HepG2 (cell line): ENCODE measurements around the gene CDCP1. TPM values are rescaled to one million over a fixed set of nuclear protein-coding genes. Genes with fewer than 3 reads are reported as not detected.

Source experiments
- ATAC-seq: fragments of 200-7000 bp; cut with Tn5 transposase; 3 replicates; pipeline ENCODE4 v1.9.1; 2020; ENCODE audit warnings: mild to moderate bottlenecking, moderate library complexity
- BruUV-seq: library from RNA; stranded (reverse); fragments of 400-500 nt; replicated peaks from 2 replicates; lab custom pipeline; 2021; lab: Mats Ljungman, UMichigan
- CTCF ChIA-PET: fragments of 300-600 bp; formaldehyde crosslinking; extraction: SDS; loops from one replicate; lab custom pipeline; 2021; ENCODE audit warnings: low total read pairs, inconsistent platforms, low intra/inter-chr PET ratio; lab: Yijun Ruan, JAX
- POLR2A ChIA-PET: fragments of 350-600 bp; sonication (Branson Sonifier 250); formaldehyde crosslinking; loops from one replicate; lab custom pipeline; 2020; ENCODE audit warnings: antibody characterized with exemption, inconsistent platforms; lab: Yijun Ruan, JAX
- DNase-seq: peaks from one replicate; pipeline ENCODE4 v3.0.0-alpha.2; 2015; ENCODE audit warnings: low spot score
- FAIRE-seq: peaks from 3 replicates; lab custom pipeline; 2011; peaks lifted over from hg19 to GRCh38; lab: Jason Lieb, UNC
- H2AFZ ChIP-seq: one replicate; pipeline ENCODE4 v1.6.1; 2011; ENCODE audit warnings: low read length, inconsistent platforms
- H3K27ac ChIP-seq: fragments of 300-600 bp; 3 replicates; pipeline ENCODE4 v1.8.0; 2011; ENCODE audit warnings: mixed run types, mild to moderate bottlenecking, mixed read lengths, low read length, inconsistent platforms; ENCODE audit not compliant: insufficient read depth; ENCODE audit errors: extremely low read length
- H3K27me3 ChIP-seq, 2 experiments: fragments of 200-600 bp in 1 of 2; 2 replicates in 1 of 2; 3 replicates in 1 of 2; pipeline versions ENCODE4 v1.6.0 to v1.8.0; 2011; ENCODE audit warnings: low read length in 2 of 2, mild to moderate bottlenecking in 2 of 2, moderate library complexity in 2 of 2, inconsistent platforms in 1 of 2; ENCODE audit not compliant: insufficient read depth in 2 of 2, control insufficient read depth in 1 of 2
- H3K36me3 ChIP-seq, 2 experiments: fragments of 200-600 bp in 1 of 2; replicated peaks in 1 of 2; 2 replicates in 1 of 2; 3 replicates in 1 of 2; pipeline versions ENCODE4 v1.5.1 to v1.8.0; 2011; ENCODE audit warnings: low read length in 2 of 2, inconsistent platforms in 1 of 2; ENCODE audit not compliant: insufficient read depth in 2 of 2, control insufficient read depth in 1 of 2
- H3K4me1 ChIP-seq: 2 replicates; pipeline ENCODE4 v1.5.1; 2012; ENCODE audit warnings: low read length, inconsistent platforms; ENCODE audit not compliant: insufficient read depth
- H3K4me2 ChIP-seq: 2 replicates; pipeline ENCODE4 v1.6.0; 2011; ENCODE audit warnings: low read depth, low read length, inconsistent platforms
- H3K4me3 ChIP-seq, 3 experiments: fragments of 200-600 bp in 1 of 3; sonication (generic), shearing (Covaris generic) in 1 of 3; replicated peaks in 1 of 3; 2 replicates each; pipeline ENCODE4 v1.5.1; 2011 to 2016; ENCODE audit warnings: low read length in 3 of 3, inconsistent platforms in 2 of 3, low read depth in 2 of 3, mild to moderate bottlenecking in 2 of 3, control low read depth in 1 of 3, mixed read lengths in 1 of 3; ENCODE audit not compliant: insufficient read depth in 1 of 3
- H3K79me2 ChIP-seq: one replicate; pipeline ENCODE4 v1.6.1; 2011; ENCODE audit warnings: low read length, inconsistent platforms; ENCODE audit not compliant: insufficient read depth
- H3K9ac ChIP-seq: 2 replicates; pipeline ENCODE4 v1.6.0; 2011; ENCODE audit warnings: mild to moderate bottlenecking, low read depth, low read length, inconsistent platforms; ENCODE audit not compliant: insufficient read depth
- H3K9me3 ChIP-seq: 2 replicates; pipeline ENCODE4 v1.5.1; 2012; ENCODE audit warnings: mild to moderate bottlenecking, low read length
- H4K20me1 ChIP-seq: 2 replicates; pipeline ENCODE4 v1.6.0; 2011; ENCODE audit warnings: inconsistent platforms, mild to moderate bottlenecking, low read length, moderate library complexity; ENCODE audit not compliant: insufficient read depth
- AKAP8 ChIP-seq: sonication (generic); formaldehyde crosslinking; IDR thresholded peaks from 2 replicates; pipeline ENCODE4 v1.5.1; 2020; ENCODE audit warnings: mild to moderate bottlenecking, missing genetic modification reagents
- CC2D1A ChIP-seq: sonication (generic); formaldehyde crosslinking; IDR thresholded peaks from 2 replicates; pipeline ENCODE4 v1.8.1; 2023; ENCODE audit warnings: mild to moderate bottlenecking, missing genetic modification reagents
- FOXP1 ChIP-seq, 2 experiments: fragments of 450-650 bp in 1 of 2; IDR thresholded peaks; 2 replicates each; pipeline ENCODE4 v1.6.1; 2017 to 2018; ENCODE audit warnings: antibody characterized with exemption in 1 of 2
- GABPA ChIP-seq, 2 experiments: IDR thresholded peaks; 2 replicates each; pipeline ENCODE4 v1.6.1; 2011 to 2016; ENCODE audit warnings: low read depth in 2 of 2, low read length in 1 of 2, missing biosample characterization in 1 of 2, missing genetic modification characterization in 1 of 2
- HOXA9 ChIP-seq: sonication (generic); formaldehyde crosslinking; IDR thresholded peaks from 2 replicates; pipeline ENCODE4 v1.8.1; 2022; ENCODE audit warnings: missing genetic modification reagents, mild to moderate bottlenecking, moderate library complexity, borderline replicate concordance
- JUN ChIP-seq: sonication (generic); formaldehyde crosslinking; IDR thresholded peaks from 2 replicates; pipeline ENCODE4 v1.4.0; 2020; ENCODE audit warnings: mild to moderate bottlenecking, missing genetic modification reagents
- KLF6 ChIP-seq: IDR thresholded peaks from 2 replicates; pipeline ENCODE4 v1.8.0; 2016; ENCODE audit warnings: missing biosample characterization, missing genetic modification reagents
- MAFF ChIP-seq: IDR thresholded peaks from 2 replicates; pipeline ENCODE4 v1.6.1; 2011; ENCODE audit warnings: low read depth, low read length, improper control_type of control experiment
- MEIS1 ChIP-seq: sonication (generic); formaldehyde crosslinking; IDR thresholded peaks from 2 replicates; pipeline ENCODE4 v1.9.0; 2021; ENCODE audit warnings: mild to moderate bottlenecking, missing genetic modification reagents, moderate library complexity, borderline replicate concordance
- PAX8 ChIP-seq: sonication (generic); formaldehyde crosslinking; IDR thresholded peaks from 2 replicates; pipeline ENCODE4 v1.8.0; 2022; ENCODE audit warnings: mild to moderate bottlenecking, missing genetic modification reagents, borderline replicate concordance
- PRMT3 ChIP-seq: sonication (generic); formaldehyde crosslinking; IDR thresholded peaks from 2 replicates; pipeline ENCODE4 v1.8.1; 2022; ENCODE audit warnings: low read depth, mild to moderate bottlenecking, moderate library complexity, missing genetic modification reagents, borderline replicate concordance
- SP140L ChIP-seq: sonication (generic); formaldehyde crosslinking; IDR thresholded peaks from 2 replicates; pipeline ENCODE4 v1.4.0; 2020; ENCODE audit warnings: missing genetic modification reagents, borderline replicate concordance
- SP2 ChIP-seq: sonication (generic); formaldehyde crosslinking; IDR thresholded peaks from 2 replicates; pipeline ENCODE4 v1.5.1; 2020; ENCODE audit warnings: mild to moderate bottlenecking, missing genetic modification reagents
- TARDBP ChIP-seq: sonication (generic); formaldehyde crosslinking; IDR thresholded peaks from 2 replicates; pipeline ENCODE4 v1.8.0; 2022; ENCODE audit warnings: mild to moderate bottlenecking, missing genetic modification reagents
- TP53 ChIP-seq: sonication (generic); formaldehyde crosslinking; conservative IDR thresholded peaks from 2 replicates; pipeline ENCODE4 v1.4.0; 2020; ENCODE audit warnings: missing genetic modification reagents
- ZNF232 ChIP-seq: sonication (generic); formaldehyde crosslinking; IDR thresholded peaks from 2 replicates; pipeline ENCODE4 v1.4.0; 2020; ENCODE audit warnings: missing genetic modification reagents, borderline replicate concordance
- ZNF264 ChIP-seq: sonication (generic); formaldehyde crosslinking; IDR thresholded peaks from 2 replicates; pipeline ENCODE4 v1.4.0; 2020; ENCODE audit warnings: missing genetic modification reagents
- ZNF431 ChIP-seq: sonication (generic); formaldehyde crosslinking; IDR thresholded peaks from 2 replicates; pipeline ENCODE4 v1.9.0; 2022; ENCODE audit warnings: missing genetic modification reagents, low read depth, mild to moderate bottlenecking, borderline replicate concordance
- ZNF576 ChIP-seq: sonication (generic); formaldehyde crosslinking; IDR thresholded peaks from 2 replicates; pipeline ENCODE4 v1.4.0; 2020; ENCODE audit warnings: mild to moderate bottlenecking, missing genetic modification reagents
- ZNF589 ChIP-seq: sonication (generic); formaldehyde crosslinking; conservative IDR thresholded peaks from 2 replicates; pipeline ENCODE4 v1.8.0; 2022; ENCODE audit warnings: mild to moderate bottlenecking, moderate library complexity, missing genetic modification reagents
- ZNF841 ChIP-seq: sonication (generic); formaldehyde crosslinking; IDR thresholded peaks from 2 replicates; pipeline ENCODE4 v1.8.1; 2023; ENCODE audit warnings: missing genetic modification reagents, borderline replicate concordance
- WGBS: methylation state at CpG from one replicate; pipeline ENCODE4 v1.1.6; 2017; ENCODE audit warnings: low lambda C conversion rate; 5-methylcytosine and 5-hydroxymethylcytosine counted together
- in situ Hi-C: cut with HindIII; loops from 2 replicates; pipeline ENCODE4 v1.10.0; 2017; ENCODE audit warnings: low pct_unique_long_range_greater_than_20kb; ENCODE audit not compliant: extremely low pct_ligation_motif_present
- intact Hi-C: fragments of 100-400 bp; cut with micrococcal nuclease; formaldehyde crosslinking; loops from one replicate; pipeline ENCODE4 v1.10.0; 2022; ENCODE audit not compliant: unreplicated experiment
- polyA plus RNA-seq, 8 experiments: library from polyadenylated mRNA; depleted of rRNA in 3 of 8; stranded (reverse) in 7 of 8; unstranded in 1 of 8; fragments of >200 nt; fragmentation: Illumina TruSeq in 4 of 8; extraction: Trizol in 4 of 8; gene quantifications; 2 replicates each; pipeline versions ENCODE4 v1.2.1 to v1.2.3, GENCODE V29; 2011 to 2016; ENCODE audit warnings: low read depth in 4 of 8, missing spikeins in 1 of 8, mixed read lengths in 1 of 8; ENCODE audit not compliant: insufficient read depth in 1 of 8
- total RNA-seq, 5 experiments: library from RNA; depleted of rRNA; stranded (reverse); fragments of >200 nt; fragmentation: Illumina TruSeq; extraction: Trizol; gene quantifications; 2 replicates each; pipeline ENCODE4 v1.2.3, GENCODE V29; 2016; ENCODE audit warnings: low read depth in 1 of 5
- TF ChIP-seq, protein P1 (sequence below): sonication (generic); formaldehyde crosslinking; IDR thresholded peaks from 2 replicates; pipeline ENCODE4 v1.4.0; 2020; ENCODE audit warnings: mild to moderate bottlenecking, missing genetic modification reagents

CDCP1 gene
- total and polyA plus RNA-seq, 2 of the 13 experiments (the other 11 are each of a cell fraction or from before 2014, with no cell fraction given): 0.11 to 0.18 TPM

DNA sequence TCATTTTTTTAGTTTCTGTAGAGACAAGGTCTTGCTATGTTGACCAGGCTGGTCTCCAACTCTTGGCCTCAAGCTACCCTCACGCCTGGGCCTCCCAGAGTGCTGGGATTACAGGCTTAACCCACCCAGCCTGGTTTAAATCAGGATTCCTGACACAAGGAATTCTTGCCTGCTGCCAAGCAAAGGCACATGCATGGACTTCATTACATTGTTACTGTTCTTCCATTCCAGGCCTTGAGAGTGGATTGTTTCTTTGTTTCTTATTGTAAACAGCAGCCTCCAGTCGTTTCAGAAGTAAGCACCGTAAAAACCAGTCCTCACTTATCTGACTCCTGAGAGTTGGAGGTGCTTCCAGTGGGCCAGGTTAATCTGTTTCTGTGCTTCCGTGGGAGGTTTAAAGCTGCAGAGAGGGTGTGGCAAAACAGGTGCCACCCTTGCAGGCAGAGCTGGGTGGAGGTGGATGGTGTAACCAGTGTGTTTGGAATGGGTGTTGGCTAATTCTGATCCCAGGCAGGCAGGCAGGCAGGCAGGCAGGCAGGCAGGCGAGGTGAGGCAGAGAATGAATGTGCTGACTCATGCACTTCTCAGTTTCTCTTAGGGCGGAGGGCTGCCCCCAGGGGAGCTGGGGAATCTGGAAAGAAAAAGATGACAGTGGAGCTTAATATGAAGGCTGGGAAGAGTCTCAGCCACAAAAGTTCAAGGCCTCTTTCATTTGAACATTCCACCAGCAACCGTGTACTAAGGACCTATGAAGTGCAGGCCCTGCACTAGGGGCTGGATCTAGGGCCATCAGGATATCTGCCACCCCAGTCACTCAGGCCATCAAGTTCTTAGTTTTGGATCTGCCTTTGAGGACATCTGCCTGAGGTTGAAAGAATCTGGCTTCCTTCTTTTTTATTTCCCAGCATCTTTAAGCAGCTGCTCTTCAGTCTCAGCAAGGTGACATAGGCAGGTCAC, 37.0 kb upstream of the CDCP1 start (continued):
- no peak for TF ChIP-seq CC2D1A (CRISPR knock-in tag)
- TF ChIP-seq AKAP8: no peak
- no peak for TF ChIP-seq SP140L (CRISPR knock-in tag)
- peak; percentile 89 for TF ChIP-seq MAFF
- TF ChIP-seq TP53 (CRISPR knock-in tag): no peak
- TF ChIP-seq KLF6 (CRISPR knock-in tag): no peak
- no peak for TF ChIP-seq FOXP1 (IDR thresholded peaks at IDR 0.05)
- TF ChIP-seq FOXP1 (CRISPR knock-in tag; IDR thresholded peaks at IDR 0.05): no peak
- TF ChIP-seq PRMT3 (CRISPR knock-in tag): no peak
- no peak for TF ChIP-seq SP2 (CRISPR knock-in tag)
- no peak for TF ChIP-seq ZNF589
- no peak for TF ChIP-seq PAX8
- no peak for TF ChIP-seq HOXA9 (CRISPR knock-in tag)

- peaks cover 10% of the 10 kb centered on the region for H3K4me1 ChIP-seq
- 44% methylated on average over 5 of the region's 5 CpGs for WGBS
- TF ChIP-seq ZNF841 (CRISPR knock-in tag) (no peak), MEIS1 (CRISPR knock-in tag) (no peak), ZNF264 (CRISPR knock-in tag) (no peak), ZNF576 (CRISPR knock-in tag) (no peak), ZNF431 (CRISPR knock-in tag) (no peak), JUN (CRISPR knock-in tag) (no peak), ZNF232 (no peak), TARDBP (CRISPR knock-in tag) (no peak), GABPA (IDR thresholded peaks at IDR 0.05; ENCODE audit: low read depth, low read length) (no peak), GABPA (CRISPR knock-in tag; IDR thresholded peaks at IDR 0.05; ENCODE audit: low read depth) (no peak)
- TF ChIP-seq, protein P1, sequence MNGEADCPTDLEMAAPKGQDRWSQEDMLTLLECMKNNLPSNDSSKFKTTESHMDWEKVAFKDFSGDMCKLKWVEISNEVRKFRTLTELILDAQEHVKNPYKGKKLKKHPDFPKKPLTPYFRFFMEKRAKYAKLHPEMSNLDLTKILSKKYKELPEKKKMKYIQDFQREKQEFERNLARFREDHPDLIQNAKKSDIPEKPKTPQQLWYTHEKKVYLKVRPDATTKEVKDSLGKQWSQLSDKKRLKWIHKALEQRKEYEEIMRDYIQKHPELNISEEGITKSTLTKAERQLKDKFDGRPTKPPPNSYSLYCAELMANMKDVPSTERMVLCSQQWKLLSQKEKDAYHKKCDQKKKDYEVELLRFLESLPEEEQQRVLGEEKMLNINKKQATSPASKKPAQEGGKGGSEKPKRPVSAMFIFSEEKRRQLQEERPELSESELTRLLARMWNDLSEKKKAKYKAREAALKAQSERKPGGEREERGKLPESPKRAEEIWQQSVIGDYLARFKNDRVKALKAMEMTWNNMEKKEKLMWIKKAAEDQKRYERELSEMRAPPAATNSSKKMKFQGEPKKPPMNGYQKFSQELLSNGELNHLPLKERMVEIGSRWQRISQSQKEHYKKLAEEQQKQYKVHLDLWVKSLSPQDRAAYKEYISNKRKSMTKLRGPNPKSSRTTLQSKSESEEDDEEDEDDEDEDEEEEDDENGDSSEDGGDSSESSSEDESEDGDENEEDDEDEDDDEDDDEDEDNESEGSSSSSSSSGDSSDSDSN: no peak
- H3K9me3 ChIP-seq: no peaks in the 10 kb centered on the region
- no peak for ATAC-seq
- H3K4me3 ChIP-seq: no peak overlapping the region
- H2AFZ ChIP-seq: no peak overlapping the region
- BruUV-seq: no TSS peak
- no peak for DNase-seq
- CTCF ChIA-PET: no interaction called here
- no peak overlapping the region for H3K27ac ChIP-seq
- H3K27me3 ChIP-seq: peaks cover 1 to 11% of the 10 kb centered on the region in 2 experiments; a peak in 3 of 5 replicates
- FAIRE-seq: no peak
- POLR2A ChIA-PET: no interaction called here
- in situ Hi-C loops (no loop called here), intact Hi-C loops (no loop called here)
- H4K20me1 ChIP-seq: no peaks in the 10 kb centered on the region
- H3K79me2 ChIP-seq: no peaks in the 10 kb centered on the region
- H3K9ac ChIP-seq: no peak overlapping the region
- no peak overlapping the region for H3K4me2 ChIP-seq
- H3K36me3 ChIP-seq: no peaks in the 10 kb centered on the region
These were observed 35.3 kb upstream of the CDCP1 start for GRCh38 chr3:45181496-45181895.
